ENCODE results near the gene ICAM2. TPM values are rescaled to one million over a fixed set of nuclear protein-coding genes. Genes with fewer than 3 reads are reported as not detected.
A peak's percentile ranks its signal among the peaks of the same experiment; 100 is the strongest.

ICAM2 gene
- total RNA-seq, 2 experiments from 2014 or later, result 65.0 to 66.7 TPM

- H3K27ac Mint-ChIP-seq, result no peak overlapping the region
- ChIA-PET POLR2A (no interaction called here), CTCF (interaction anchor here (0.7 to 3.1 kb wide), 7 partner anchors 16 to 158 kb away, joined by 3 to 48 read pairs (median 9); partner anchors contain the start of gene GH1)
- no peaks in the 10 kb centered on the region for H3K9me3 Mint-ChIP-seq
- H3K27me3 Mint-ChIP-seq, result no peaks in the 10 kb centered on the region
- no peak for DNase-seq
- no peaks in the 10 kb centered on the region for H3K36me3 Mint-ChIP-seq
- no peak overlapping the region for H3K4me3 Mint-ChIP-seq
- peaks cover 27% of the 10 kb centered on the region for H3K4me1 Mint-ChIP-seq (ENCODE audit: low read depth)
- intact Hi-C loops (cut with micrococcal nuclease), result loop anchor here (5.0 kb wide), 1 partner anchor 39 kb away; no protein-coding TSS in a partner anchor
Observed at GRCh38 chr17:63991611-63992010, 28.8 kb downstream of the ICAM2 start.

- peak overlapping the region; percentile 54 for H3K4me3 Mint-ChIP-seq
- no peak for DNase-seq
- intact Hi-C loops (cut with micrococcal nuclease), result loop anchor here (1.0 to 5.0 kb wide), 3 partner anchors 37 to 70 kb away; partner anchors contain the start of gene CD79B
- no peaks in the 10 kb centered on the region for H3K36me3 Mint-ChIP-seq
- no peaks in the 10 kb centered on the region for H3K27me3 Mint-ChIP-seq
- peaks cover 42% of the 10 kb centered on the region for H3K4me1 Mint-ChIP-seq (ENCODE audit: low read depth)
- H3K9me3 Mint-ChIP-seq, result no peaks in the 10 kb centered on the region
- POLR2A ChIA-PET, result no interaction called here
- CTCF ChIA-PET, result interaction anchor here (0.8 to 3.1 kb wide), 23 partner anchors 13 to 144 kb away, joined by 3 to 48 read pairs (median 6); partner anchors contain the start of genes CD79B, CSHL1, GH1 and ICAM2
- no peak overlapping the region for H3K27ac Mint-ChIP-seq
Observed at GRCh38 chr17:63989622-63990345, 30.6 kb downstream of the ICAM2 start.

GRCh38 chr17:63988741-63989621, 31.5 kb downstream of the ICAM2 start:
- Mint-ChIP-seq H3K4me1 (ENCODE audit: low read depth) (peaks cover 41% of the 10 kb centered on the region), H3K9me3 (no peaks in the 10 kb centered on the region), H3K4me3 (no peak overlapping the region), H3K27me3 (no peaks in the 10 kb centered on the region), H3K36me3 (no peaks in the 10 kb centered on the region), H3K27ac (no peak overlapping the region)
- DNase-seq, result no peak
- POLR2A ChIA-PET, result no interaction called here
- intact Hi-C loops (cut with micrococcal nuclease), result loop anchor here (5.0 kb wide), 1 partner anchor 57 kb away; the partner anchor contains the start of gene CD79B
- CTCF ChIA-PET, result interaction anchor here (1.0 to 3.6 kb wide), 3 partner anchors 12 to 70 kb away, joined by 6 to 25 read pairs (median 12); partner anchors contain the start of gene GH1

GRCh38 chr17:63988127-63988478, 32.3 kb downstream of the ICAM2 start:
- Mint-ChIP-seq H3K27ac (no peak overlapping the region), H3K36me3 (no peaks in the 10 kb centered on the region), H3K4me1 (ENCODE audit: low read depth) (peaks cover 34% of the 10 kb centered on the region), H3K4me3 (no peak overlapping the region), H3K27me3 (no peaks in the 10 kb centered on the region), H3K9me3 (no peaks in the 10 kb centered on the region)
- no peak for DNase-seq
- ChIA-PET POLR2A (no interaction called here), CTCF (interaction anchor here (0.8 to 3.6 kb wide), 6 partner anchors 9 to 146 kb away, joined by 3 to 25 read pairs (median 3); partner anchors contain the start of gene GH1)
- intact Hi-C loops (cut with micrococcal nuclease), result loop anchor here (5.0 kb wide), 1 partner anchor 56 kb away; the partner anchor contains the start of gene CD79B

- Mint-ChIP-seq H3K4me1 (ENCODE audit: low read depth) (peaks cover 31% of the 10 kb centered on the region), H3K9me3 (peaks cover 4% of the 10 kb centered on the region), H3K27ac (no peak overlapping the region), H3K27me3 (no peaks in the 10 kb centered on the region), H3K36me3 (no peaks in the 10 kb centered on the region), H3K4me3 (no peak overlapping the region)
- intact Hi-C loops (cut with micrococcal nuclease), result loop anchor here (5.0 kb wide), 1 partner anchor 55 kb away; the partner anchor contains the start of gene CD79B
- POLR2A ChIA-PET, result interaction anchor here (3.1 kb wide), 1 partner anchor 33 kb away, joined by 9 read pairs; the partner anchor contains the start of gene ICAM2
- CTCF ChIA-PET, result interaction anchor here (0.8 to 4.5 kb wide), 9 partner anchors 9 to 146 kb away, joined by 3 to 26 read pairs (median 4); partner anchors contain the start of gene GH1
- no peak for DNase-seq
Observed at GRCh38 chr17:63987221-63988126, 33.0 kb downstream of the ICAM2 start.

GRCh38 chr17:63986821-63987220, 33.6 kb downstream of the ICAM2 start:
- Mint-ChIP-seq H3K4me3 (no peak overlapping the region), H3K4me1 (ENCODE audit: low read depth) (peaks cover 30% of the 10 kb centered on the region), H3K36me3 (no peaks in the 10 kb centered on the region), H3K27me3 (no peaks in the 10 kb centered on the region), H3K27ac (no peak overlapping the region), H3K9me3 (peaks cover 9% of the 10 kb centered on the region)
- DNase-seq, result no peak
- intact Hi-C loops (cut with micrococcal nuclease), result loop anchor here (5.0 kb wide), 1 partner anchor 55 kb away; the partner anchor contains the start of gene CD79B
- ChIA-PET CTCF (interaction anchor here (0.8 to 4.5 kb wide), 9 partner anchors 10 to 629 kb away, joined by 3 to 26 read pairs (median 4); partner anchors contain the start of gene GH1), POLR2A (interaction anchor here (0.6 to 3.1 kb wide), 2 partner anchors 20 to 33 kb away, joined by 3 to 9 read pairs; partner anchors contain the start of gene ICAM2)

- peaks cover 12% of the 10 kb centered on the region for H3K9me3 Mint-ChIP-seq
- peaks cover 25% of the 10 kb centered on the region for H3K4me1 Mint-ChIP-seq (ENCODE audit: low read depth)
- H3K36me3 Mint-ChIP-seq, result no peaks in the 10 kb centered on the region
- intact Hi-C loops (cut with micrococcal nuclease), result loop anchor here (1.0 to 5.0 kb wide), 2 partner anchors 17 to 53 kb away; partner anchors contain the start of gene CD79B
- ChIA-PET CTCF (interaction anchor here (0.6 to 4.5 kb wide), 13 partner anchors 9 to 603 kb away, joined by 3 to 26 read pairs (median 4); partner anchors contain the start of genes CD79B and GH1), POLR2A (interaction anchor here (3.1 kb wide), 1 partner anchor 34 kb away, joined by 9 read pairs; the partner anchor contains the start of gene ICAM2)
- H3K27me3 Mint-ChIP-seq, result no peaks in the 10 kb centered on the region
- no peak for DNase-seq
- peak overlapping the region; percentile 80 for H3K27ac Mint-ChIP-seq
- peak overlapping the region; percentile 20 for H3K4me3 Mint-ChIP-seq
Observed at GRCh38 chr17:63985387-63986140, 34.9 kb downstream of the ICAM2 start.

- H3K9me3 Mint-ChIP-seq, result peaks cover 12% of the 10 kb centered on the region
- H3K27ac Mint-ChIP-seq, result peak overlapping the region; percentile 80
- peak; percentile 82 for DNase-seq
- intact Hi-C loops (cut with micrococcal nuclease), result loop anchor here (1.0 to 5.0 kb wide), 2 partner anchors 17 to 53 kb away; partner anchors contain the start of gene CD79B
- CTCF ChIA-PET, result interaction anchor here (0.6 to 4.5 kb wide), 10 partner anchors 8 to 603 kb away, joined by 3 to 26 read pairs (median 6); partner anchors contain the start of genes CD79B and GH1
- no peaks in the 10 kb centered on the region for H3K36me3 Mint-ChIP-seq
- peaks cover 18% of the 10 kb centered on the region for H3K4me1 Mint-ChIP-seq (ENCODE audit: low read depth)
- peak overlapping the region; percentile 20 for H3K4me3 Mint-ChIP-seq
- H3K27me3 Mint-ChIP-seq, result no peaks in the 10 kb centered on the region
- POLR2A ChIA-PET, result interaction anchor here (3.1 kb wide), 1 partner anchor 35 kb away, joined by 9 read pairs; the partner anchor contains the start of gene ICAM2
Observed at GRCh38 chr17:63984651-63985386, 35.6 kb downstream of the ICAM2 start.

GRCh38 chr17:63984236-63984635, 36.2 kb downstream of the ICAM2 start:
- Mint-ChIP-seq H3K4me3 (no peak overlapping the region), H3K27me3 (no peaks in the 10 kb centered on the region), H3K27ac (no peak overlapping the region), H3K9me3 (peaks cover 12% of the 10 kb centered on the region), H3K4me1 (ENCODE audit: low read depth) (peaks cover 18% of the 10 kb centered on the region), H3K36me3 (no peaks in the 10 kb centered on the region)
- no peak for DNase-seq
- POLR2A ChIA-PET, result interaction anchor here (3.1 kb wide), 1 partner anchor 36 kb away, joined by 9 read pairs; the partner anchor contains the start of gene ICAM2
- CTCF ChIA-PET, result interaction anchor here (2.0 to 4.5 kb wide), 3 partner anchors 38 to 149 kb away, joined by 8 to 26 read pairs (median 20); no protein-coding TSS in a partner anchor
- intact Hi-C loops (cut with micrococcal nuclease), result no loop called here

All from activated CD4-positive, alpha-beta memory T cell treated with anti-CD3 and anti-CD28 coated beads for 36 hours (primary cell).